Ishikawa (cell line): ENCODE results near the gene ABT1.

Source experiments
- CEBPB ChIP-seq: IDR thresholded peaks from 2 replicates; pipeline ENCODE4 v1.6.1; 2012
- CREB1 ChIP-seq: IDR thresholded peaks from 2 replicates; pipeline ENCODE4 v1.6.1; 2012; ENCODE audit warnings: low read depth
- EGR1 ChIP-seq: IDR thresholded peaks from 2 replicates; pipeline ENCODE4 v1.6.1; 2012
- EP300 ChIP-seq: IDR thresholded peaks from 2 replicates; pipeline ENCODE4 v1.6.1; 2012; ENCODE audit warnings: borderline replicate concordance
- FOXM1 ChIP-seq: IDR thresholded peaks from 2 replicates; pipeline ENCODE4 v1.6.1; 2012; ENCODE audit warnings: low read depth, borderline replicate concordance
- MAX ChIP-seq: IDR thresholded peaks from 2 replicates; pipeline ENCODE4 v1.6.1; 2012
- NFIC ChIP-seq: IDR thresholded peaks from 2 replicates; pipeline ENCODE4 v1.6.1; 2012
- RAD21 ChIP-seq: IDR thresholded peaks from 2 replicates; pipeline ENCODE4 v1.6.1; 2012; ENCODE audit warnings: low read depth
- REST ChIP-seq: IDR thresholded peaks from 2 replicates; pipeline ENCODE4 v1.6.1; 2012; ENCODE audit warnings: low read depth, mild to moderate bottlenecking
- TAF1 ChIP-seq: IDR thresholded peaks from 2 replicates; pipeline ENCODE4 v1.6.1; 2012; ENCODE audit warnings: low read depth, mild to moderate bottlenecking
- TCF12 ChIP-seq: IDR thresholded peaks from 2 replicates; pipeline ENCODE4 v1.6.1; 2012; ENCODE audit warnings: low read depth
- TEAD4 ChIP-seq: IDR thresholded peaks from 2 replicates; pipeline ENCODE4 v1.6.1; 2012
- USF1 ChIP-seq: IDR thresholded peaks from 2 replicates; pipeline ENCODE4 v1.6.1; 2012
- YY1 ChIP-seq: IDR thresholded peaks from 2 replicates; pipeline ENCODE4 v1.6.1; 2012; ENCODE audit warnings: low read depth
- ZBTB7A ChIP-seq: IDR thresholded peaks from 2 replicates; pipeline ENCODE4 v1.6.1; 2012; ENCODE audit warnings: low read depth

The ABT1 gene

GRCh38 chr6:26570027-26570809 is 26.5 kb upstream of the ABT1 start:
- no peak for TF ChIP-seq USF1
- no peak for TF ChIP-seq EGR1
- no peak for TF ChIP-seq MAX
- no peak for TF ChIP-seq TAF1
- TF ChIP-seq RAD21: no peak

GRCh38 chr6:26571592-26572296 is 25.0 kb upstream of the ABT1 start:
- peak; percentile 90 for TF ChIP-seq TEAD4
- 0 out of 2 replicates have a peak, but pooled peaks have one; percentile 5 for TF ChIP-seq CEBPB
- no peak; the same call in 1 of the 2 replicates for TF ChIP-seq YY1
- peak; percentile 44; the same call in 1 of the 2 replicates for TF ChIP-seq ZBTB7A

- TF ChIP-seq FOXM1 (no peak), ZBTB7A (no peak), CREB1 (no peak), USF1 (no peak), REST (no peak), CEBPB (no peak), MAX (no peak), RAD21 (no peak), EGR1 (no peak), YY1 (no peak), TEAD4 (no peak), TAF1 (no peak), EP300 (no peak), NFIC (no peak), TCF12 (no peak)
Observed at GRCh38 chr6:26575494-26575939, 21.2 kb upstream of the ABT1 start.

- TF ChIP-seq TCF12: no peak
- no peak for TF ChIP-seq EP300
- no peak for TF ChIP-seq USF1
- no peak for TF ChIP-seq REST
- TF ChIP-seq CEBPB: no peak
- TF ChIP-seq MAX: no peak
- TF ChIP-seq TEAD4: no peak
- TF ChIP-seq EGR1: no peak
- no peak for TF ChIP-seq NFIC
- TF ChIP-seq ZBTB7A: no peak
- TF ChIP-seq CREB1: no peak
- TF ChIP-seq TAF1: no peak
- no peak for TF ChIP-seq RAD21
- no peak for TF ChIP-seq YY1
Observed at GRCh38 chr6:26576407-26576843, 20.3 kb upstream of the ABT1 start.
